HG03342 (cell line): Measurements from ENCODE around the gene HDC.

Experiments
- ATAC-seq: cut with Tn5 transposase; IDR thresholded peaks from one replicate; pipeline ENCODE4 v1.9.1; 2021; ENCODE audit warnings: mild to moderate bottlenecking, moderate library complexity; ENCODE audit not compliant: unreplicated experiment

Gene HDC

GRCh38 chr15:50256188-50257041 is 9.1 kb downstream of the HDC start:
- no peak for ATAC-seq

- ATAC-seq = no peak
These were observed 13.0 kb downstream of the HDC start for GRCh38 chr15:50252556-50252955.

- no peak for ATAC-seq
These were observed 13.8 kb downstream of the HDC start for GRCh38 chr15:50251638-50252182.

- ATAC-seq = no peak
These were observed 14.6 kb downstream of the HDC start for GRCh38 chr15:50250760-50251394.

- ATAC-seq = no peak
These were observed 15.8 kb downstream of the HDC start for GRCh38 chr15:50249704-50250103.

GRCh38 chr15:50248994-50249582 is 16.4 kb downstream of the HDC start:
- no peak for ATAC-seq

- peak; percentile 98 for ATAC-seq
These were observed 17.5 kb downstream of the HDC start for GRCh38 chr15:50247819-50248655.

- ATAC-seq = no peak
These were observed 18.9 kb downstream of the HDC start for GRCh38 chr15:50246631-50247030.

- ATAC-seq = no peak
These were observed 20.4 kb downstream of the HDC start for GRCh38 chr15:50244959-50245624.

- no peak for ATAC-seq
These were observed 21.4 kb downstream of the HDC start for GRCh38 chr15:50244153-50244552.

GRCh38 chr15:50241684-50242450 is 23.7 kb downstream of the HDC start:
- no peak for ATAC-seq

GRCh38 chr15:50238255-50238654 is 27.3 kb downstream of the HDC start:
- no peak for ATAC-seq

- ATAC-seq = no peak
These were observed 29.1 kb downstream of the HDC start for GRCh38 chr15:50236433-50236832.

GRCh38 chr15:50235794-50236193 is 29.7 kb downstream of the HDC start:
- ATAC-seq = no peak

GRCh38 chr15:50234764-50235163 is 30.8 kb downstream of the HDC start:
- no peak for ATAC-seq

GRCh38 chr15:50233192-50233736 is 32.3 kb downstream of the HDC start:
- ATAC-seq = no peak

GRCh38 chr15:50232791-50233190 is 32.7 kb downstream of the HDC start:
- no peak for ATAC-seq

- no peak for ATAC-seq
These were observed 33.8 kb downstream of the HDC start for GRCh38 chr15:50231761-50232160.

GRCh38 chr15:50229336-50229735 is 36.2 kb downstream of the HDC start:
- ATAC-seq = no peak
